ENCODE data around the gene SEMG2. TPM values are rescaled to one million over a fixed set of nuclear protein-coding genes. Genes with fewer than 3 reads are reported as not detected.

SEMG2 gene
- total RNA-seq, 1 experiment from 2014 or later: not detected

DNA sequence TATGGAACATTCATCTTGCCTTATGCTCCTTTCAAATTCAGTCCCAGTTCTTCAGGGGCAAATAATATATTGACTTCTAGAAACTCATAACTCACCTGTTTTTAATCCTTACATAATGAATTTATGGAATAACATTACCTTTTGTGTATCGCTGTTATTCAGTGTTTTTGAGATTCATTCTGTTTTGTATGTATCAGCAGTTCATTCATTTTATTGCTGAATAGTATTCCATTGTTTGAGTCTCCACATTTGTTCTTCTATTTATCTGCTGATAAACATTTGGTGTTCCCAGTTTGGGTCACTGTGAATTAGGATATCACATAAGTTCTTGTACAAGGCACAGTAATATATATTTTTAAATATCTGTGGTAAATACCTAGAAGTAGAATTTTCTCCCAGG is 5.1 kb downstream of the SEMG2 start:
- Histone ChIP-seq H3K9ac (ENCODE audit: low read length) (no peak overlapping the region), H2AFZ (ENCODE audit: low read length) (no peak overlapping the region), H3F3A (ENCODE audit: low read length, unreplicated experiment) (no peaks in the 10 kb centered on the region), H3K4me2 (ENCODE audit: low read length) (no peak overlapping the region), H3K36me3 (ENCODE audit: low read depth, low read length) (no peaks in the 10 kb centered on the region), H3K4me3 (ENCODE audit: low read length) (no peak overlapping the region), H3K9me3 (ENCODE audit: low read length) (no peaks in the 10 kb centered on the region), H3K27me3 (ENCODE audit: low read length) (no peaks in the 10 kb centered on the region), H3K79me2 (ENCODE audit: low read length) (no peaks in the 10 kb centered on the region), H3K27ac (ENCODE audit: low read length) (no peak overlapping the region), H3K9me2 (replicated peaks; ENCODE audit: low read length) (no peaks in the 10 kb centered on the region), H3K4me1 (ENCODE audit: insufficient read depth, low read length) (0 out of 2 replicates have a peak, but pooled peaks cover 5% of the 10 kb centered on the region), H4K20me1 (ENCODE audit: low read length) (no peaks in the 10 kb centered on the region)
- CTCF ChIA-PET: interaction anchor here (1.0 kb wide), 1 partner anchor 182 kb away, joined by 3 read pairs; no protein-coding TSS in a partner anchor
- ATAC-seq (no peak), DNase-seq (no peak)
- TF ChIP-seq, protein P1, sequence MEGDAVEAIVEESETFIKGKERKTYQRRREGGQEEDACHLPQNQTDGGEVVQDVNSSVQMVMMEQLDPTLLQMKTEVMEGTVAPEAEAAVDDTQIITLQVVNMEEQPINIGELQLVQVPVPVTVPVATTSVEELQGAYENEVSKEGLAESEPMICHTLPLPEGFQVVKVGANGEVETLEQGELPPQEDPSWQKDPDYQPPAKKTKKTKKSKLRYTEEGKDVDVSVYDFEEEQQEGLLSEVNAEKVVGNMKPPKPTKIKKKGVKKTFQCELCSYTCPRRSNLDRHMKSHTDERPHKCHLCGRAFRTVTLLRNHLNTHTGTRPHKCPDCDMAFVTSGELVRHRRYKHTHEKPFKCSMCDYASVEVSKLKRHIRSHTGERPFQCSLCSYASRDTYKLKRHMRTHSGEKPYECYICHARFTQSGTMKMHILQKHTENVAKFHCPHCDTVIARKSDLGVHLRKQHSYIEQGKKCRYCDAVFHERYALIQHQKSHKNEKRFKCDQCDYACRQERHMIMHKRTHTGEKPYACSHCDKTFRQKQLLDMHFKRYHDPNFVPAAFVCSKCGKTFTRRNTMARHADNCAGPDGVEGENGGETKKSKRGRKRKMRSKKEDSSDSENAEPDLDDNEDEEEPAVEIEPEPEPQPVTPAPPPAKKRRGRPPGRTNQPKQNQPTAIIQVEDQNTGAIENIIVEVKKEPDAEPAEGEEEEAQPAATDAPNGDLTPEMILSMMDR (conservative IDR thresholded peaks at IDR 0.05; ENCODE audit: low read depth, low read length): no peak
- TF ChIP-seq EZH2phosphoT487 (IDR thresholded peaks at IDR 0.05; ENCODE audit: borderline replicate concordance, low read length): no peak
- TF ChIP-seq EZH2 (IDR thresholded peaks at IDR 0.05; ENCODE audit: low read length, unreplicated experiment): no peak
- POLR2A ChIA-PET (ENCODE audit: unreplicated experiment): no interaction called here
- intact Hi-C loops (cut with micrococcal nuclease): no loop called here
- BruUV-seq (replicated peaks): no TSS peak

DNA sequence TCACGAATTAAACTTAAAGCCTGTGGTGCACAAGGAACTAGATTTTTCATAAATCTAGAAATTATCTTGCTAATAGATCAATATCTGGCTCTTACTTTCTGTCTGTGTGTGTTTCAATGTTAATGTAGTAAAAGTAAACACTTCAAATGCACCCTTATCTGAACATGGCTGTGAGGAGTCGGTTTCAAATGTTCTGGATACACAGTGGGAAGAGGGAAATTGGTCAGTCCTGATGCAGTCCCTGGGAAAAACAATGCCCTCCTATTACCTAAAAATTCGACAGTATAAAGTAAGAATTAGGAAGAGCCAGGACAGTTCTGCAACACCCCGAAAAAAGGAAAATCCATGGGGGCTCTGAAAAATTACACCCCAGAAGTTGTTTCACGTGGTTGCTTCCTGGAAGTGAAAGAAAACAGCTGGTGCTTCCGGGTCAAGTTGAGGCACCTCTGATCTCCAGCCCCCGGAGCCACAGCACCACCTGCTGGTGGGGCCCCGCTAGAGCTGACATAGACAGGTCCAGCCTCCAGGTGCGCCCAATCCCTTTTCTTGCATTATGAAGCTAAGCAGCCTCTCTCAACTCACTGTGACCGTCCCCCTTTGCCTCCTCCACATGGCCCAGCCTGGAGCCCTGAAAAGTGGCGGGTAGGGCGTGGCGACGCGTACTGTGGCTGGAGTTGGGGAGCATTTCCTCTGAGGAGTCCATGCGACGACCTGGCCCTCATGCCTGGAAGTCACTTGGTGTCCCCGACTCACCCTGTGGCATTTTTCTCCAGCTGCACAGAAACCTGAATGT is 8.3 kb downstream of the SEMG2 start:
- peak overlapping the region; percentile 28; the same call in 1 of the 2 replicates for H3K4me3 ChIP-seq (ENCODE audit: low read length)
- H3K9ac ChIP-seq (ENCODE audit: low read length): peak overlapping the region; percentile 42
- no peaks in the 10 kb centered on the region for H3K9me3 ChIP-seq (ENCODE audit: low read length)
- peak; percentile 83 for ATAC-seq
- H3K9me2 ChIP-seq (replicated peaks; ENCODE audit: low read length): no peaks in the 10 kb centered on the region
- ChIA-PET POLR2A (ENCODE audit: unreplicated experiment) (interaction anchor here (0.6 kb wide), 1 partner anchor 175 kb away, joined by 53 read pairs; no protein-coding TSS in a partner anchor), CTCF (interaction anchor here (0.5 to 1.3 kb wide), 5 partner anchors 48 to 185 kb away, joined by 3 to 11 read pairs (median 6); partner anchors contain the start of gene WFDC12)
- 0 out of 2 replicates have a peak, but pooled peaks cover 5% of the 10 kb centered on the region for H3K4me1 ChIP-seq (ENCODE audit: insufficient read depth, low read length)
- H3K27me3 ChIP-seq (ENCODE audit: low read length): no peaks in the 10 kb centered on the region
- intact Hi-C loops (cut with micrococcal nuclease): loop anchor here (1.0 to 5.0 kb wide), 2 partner anchors 92 to 185 kb away; no protein-coding TSS in a partner anchor
- TF ChIP-seq, protein P1 (conservative IDR thresholded peaks at IDR 0.05; ENCODE audit: low read depth, low read length): peak; percentile 97
- TF ChIP-seq EZH2 (IDR thresholded peaks at IDR 0.05; ENCODE audit: low read length, unreplicated experiment) (no peak), EZH2phosphoT487 (IDR thresholded peaks at IDR 0.05; ENCODE audit: borderline replicate concordance, low read length) (no peak)
- no peaks in the 10 kb centered on the region for H3K79me2 ChIP-seq (ENCODE audit: low read length)
- no TSS peak for BruUV-seq (replicated peaks)
- H3K4me2 ChIP-seq (ENCODE audit: low read length): peak overlapping the region; percentile 53
- no peaks in the 10 kb centered on the region for H4K20me1 ChIP-seq (ENCODE audit: low read length)
- peak; percentile 91 for DNase-seq
- H2AFZ ChIP-seq (ENCODE audit: low read length): peak overlapping the region; percentile 92
- H3K36me3 ChIP-seq (ENCODE audit: low read depth, low read length): no peaks in the 10 kb centered on the region
- H3K27ac ChIP-seq (ENCODE audit: low read length): no peak overlapping the region
- no peaks in the 10 kb centered on the region for H3F3A ChIP-seq (ENCODE audit: low read length, unreplicated experiment)

- Histone ChIP-seq H3K36me3 (ENCODE audit: low read depth, low read length) (no peaks in the 10 kb centered on the region), H3K27me3 (ENCODE audit: low read length) (no peaks in the 10 kb centered on the region), H3K9ac (ENCODE audit: low read length) (no peak overlapping the region), H3K4me1 (ENCODE audit: insufficient read depth, low read length) (0 out of 2 replicates have a peak, but pooled peaks cover 5% of the 10 kb centered on the region), H3K79me2 (ENCODE audit: low read length) (no peaks in the 10 kb centered on the region), H3F3A (ENCODE audit: low read length, unreplicated experiment) (no peaks in the 10 kb centered on the region), H3K9me3 (ENCODE audit: low read length) (no peaks in the 10 kb centered on the region), H3K27ac (ENCODE audit: low read length) (no peak overlapping the region), H4K20me1 (ENCODE audit: low read length) (no peaks in the 10 kb centered on the region), H3K4me2 (ENCODE audit: low read length) (no peak overlapping the region), H3K4me3 (ENCODE audit: low read length) (no peak overlapping the region), H3K9me2 (replicated peaks; ENCODE audit: low read length) (no peaks in the 10 kb centered on the region), H2AFZ (ENCODE audit: low read length) (no peak overlapping the region)
- POLR2A ChIA-PET (ENCODE audit: unreplicated experiment): no interaction called here
- BruUV-seq (replicated peaks): no TSS peak
- ATAC-seq (no peak), DNase-seq (no peak)
- TF ChIP-seq EZH2 (IDR thresholded peaks at IDR 0.05; ENCODE audit: low read length, unreplicated experiment): no peak
- TF ChIP-seq, protein P1 (conservative IDR thresholded peaks at IDR 0.05; ENCODE audit: low read depth, low read length): no peak
- no peak for TF ChIP-seq EZH2phosphoT487 (IDR thresholded peaks at IDR 0.05; ENCODE audit: borderline replicate concordance, low read length)
- CTCF ChIA-PET: no interaction called here
- intact Hi-C loops (cut with micrococcal nuclease): loop anchor here (5.0 kb wide), 1 partner anchor 93 kb away; no protein-coding TSS in a partner anchor
Measured at GRCh38 chr20:45230631-45231030, 9.5 kb downstream of the SEMG2 start.

Measured in PC-3 (cell line).